ENCODE results near the gene KIF4A.

DNA sequence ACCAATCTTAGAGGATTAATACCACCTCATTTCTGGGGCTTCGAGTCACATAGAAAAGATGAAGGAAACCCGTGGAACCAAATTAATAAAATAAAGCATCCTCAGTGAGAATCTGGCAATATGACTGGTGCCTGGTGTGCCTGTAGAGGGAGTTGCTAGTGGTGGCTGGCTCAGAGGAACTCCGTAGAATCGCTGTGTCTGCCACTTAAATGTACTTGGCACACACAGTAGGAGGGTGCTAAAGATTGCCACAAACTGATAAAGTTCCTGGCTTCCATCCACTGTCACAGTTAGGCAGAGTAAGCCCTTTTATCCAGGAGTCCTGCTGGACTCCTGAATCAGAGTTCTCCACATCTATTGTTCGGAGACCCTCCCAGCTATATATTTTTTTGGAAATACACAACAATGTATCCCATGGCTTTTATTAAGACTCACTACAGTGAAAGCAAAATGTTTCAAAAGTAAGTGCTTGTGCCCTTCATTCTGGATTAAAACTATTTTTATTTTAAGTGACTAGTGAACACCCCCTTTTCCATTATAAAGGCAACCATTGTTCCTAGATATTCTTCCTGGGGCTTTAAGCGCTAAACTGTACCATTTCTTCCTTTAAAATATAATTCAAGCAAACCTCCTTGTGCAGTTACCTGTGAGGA lies 56.6 kb downstream of the KIF4A start:
- TF ChIP-seq CTCF (IDR thresholded peaks at IDR 0.05; ENCODE audit: insufficient read depth, low read length) (no peak), POLR2AphosphoS5 (IDR thresholded peaks at IDR 0.05; ENCODE audit: low read depth) (no peak), REST (IDR thresholded peaks at IDR 0.05; ENCODE audit: insufficient replicate concordance, low read depth) (no peak)
